HG03460 (cell line): ENCODE results near the gene ACSBG1.

Experiments
- ATAC-seq: cut with Tn5 transposase; IDR thresholded peaks from one replicate; pipeline ENCODE4 v1.9.1; 2021; ENCODE audit not compliant: unreplicated experiment

The ACSBG1 gene

GRCh38 chr15:78204351-78205309 lies 29.7 kb downstream of the ACSBG1 start:
- ATAC-seq, result no peak

- ATAC-seq, result no peak
Observed at GRCh38 chr15:78203346-78204225, 30.8 kb downstream of the ACSBG1 start.

GRCh38 chr15:78201281-78202190 lies 32.8 kb downstream of the ACSBG1 start:
- no peak for ATAC-seq

GRCh38 chr15:78200276-78200930 lies 34.0 kb downstream of the ACSBG1 start:
- ATAC-seq, result no peak

- ATAC-seq, result no peak
Observed at GRCh38 chr15:78197632-78198031, 36.7 kb downstream of the ACSBG1 start.

GRCh38 chr15:78195735-78196201 lies 38.6 kb downstream of the ACSBG1 start:
- ATAC-seq, result peak; percentile 52

GRCh38 chr15:78194568-78194925 lies 39.8 kb downstream of the ACSBG1 start:
- no peak for ATAC-seq

DNA sequence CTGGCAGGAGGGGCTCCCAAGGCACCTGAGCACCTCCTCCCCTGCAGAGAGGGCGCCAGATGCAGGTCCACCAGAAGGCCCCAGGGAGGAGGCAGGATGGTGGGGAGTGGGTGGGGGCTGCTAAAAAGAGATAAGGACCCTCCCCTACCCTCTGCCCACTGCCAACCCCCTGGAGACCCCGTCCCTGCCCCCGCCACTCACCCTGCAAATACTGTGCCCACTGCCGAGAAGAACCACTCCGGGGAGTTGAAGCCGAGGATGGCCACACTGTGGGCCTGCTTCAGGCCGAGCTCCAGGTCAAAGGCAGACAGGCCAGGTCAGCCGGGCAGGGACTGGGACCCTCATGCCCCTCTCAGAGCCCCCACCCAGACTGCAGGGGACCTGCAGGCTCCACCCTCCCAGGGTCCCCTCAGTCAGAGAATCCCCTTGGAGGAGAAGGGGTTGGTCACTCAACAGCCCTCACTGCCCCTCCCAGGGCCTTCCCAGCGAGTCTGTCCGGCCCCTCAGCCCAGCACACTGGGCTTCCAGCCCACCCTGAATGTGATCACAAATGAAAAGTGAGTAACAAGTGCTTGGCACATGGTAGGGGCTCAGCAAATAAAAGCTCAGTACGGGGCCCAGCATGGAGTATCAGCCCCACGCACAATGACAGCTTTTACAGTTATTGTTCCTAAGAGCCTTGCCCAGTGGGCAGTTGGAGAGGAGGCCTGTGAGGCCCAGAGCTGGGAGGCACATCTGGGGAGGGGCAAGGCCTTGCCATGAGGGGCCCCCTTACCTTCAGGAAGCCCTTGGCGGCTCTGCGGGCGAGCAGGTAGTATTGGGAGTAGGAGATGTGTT lies 40.4 kb downstream of the ACSBG1 start:
- no peak for ATAC-seq

- no peak for ATAC-seq
Observed at GRCh38 chr15:78192826-78193594, 41.4 kb downstream of the ACSBG1 start.

DNA sequence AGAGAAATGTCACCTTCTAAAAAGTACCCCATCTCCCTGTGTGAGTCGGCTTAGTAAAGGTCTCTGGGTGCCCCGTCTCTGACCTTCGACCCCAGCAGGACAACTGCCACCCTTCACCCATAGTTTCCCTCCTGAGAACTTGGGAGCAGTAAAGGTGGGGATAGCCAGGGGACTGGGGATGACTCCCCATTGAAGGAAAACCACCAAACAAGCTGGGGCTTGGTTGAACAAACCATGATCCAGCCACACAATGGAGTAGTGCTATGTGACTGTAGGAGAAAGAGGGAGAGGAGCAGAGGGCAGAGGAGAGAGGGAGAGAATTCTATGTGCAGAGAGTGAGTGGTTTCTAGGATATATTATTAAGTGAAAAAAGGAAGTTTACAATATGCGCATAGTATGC lies 51.5 kb downstream of the ACSBG1 start:
- no peak for ATAC-seq

GRCh38 chr15:78182336-78182700 lies 52.0 kb downstream of the ACSBG1 start:
- ATAC-seq, result no peak

- no peak for ATAC-seq
Observed at GRCh38 chr15:78179906-78180305, 54.5 kb downstream of the ACSBG1 start.

DNA sequence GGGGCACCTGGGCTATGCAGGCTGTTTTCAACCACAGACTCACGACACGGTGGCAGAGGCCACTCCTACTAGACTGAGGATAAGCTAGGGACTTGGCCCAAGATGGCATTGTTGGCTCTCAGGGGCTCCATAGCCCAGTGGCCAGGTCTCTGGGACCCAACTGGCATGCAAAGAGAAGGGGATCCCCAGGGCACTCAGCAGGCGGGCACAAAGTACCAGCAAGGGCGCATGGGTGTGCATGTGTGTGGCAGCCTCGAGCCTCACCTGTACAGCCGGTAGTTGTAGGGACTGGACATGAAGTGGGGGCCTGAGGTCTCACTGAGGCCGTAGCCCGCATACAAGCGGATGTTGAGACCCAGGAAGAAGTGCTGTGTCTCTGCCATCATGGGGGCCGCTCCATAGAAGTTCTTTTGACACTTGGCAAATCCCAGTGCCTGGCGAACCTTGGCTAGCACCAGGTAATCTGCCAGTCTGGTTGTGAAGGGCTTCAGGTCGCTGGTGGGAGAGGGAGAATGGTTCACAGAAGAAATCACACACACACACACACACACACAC lies 55.0 kb downstream of the ACSBG1 start:
- ATAC-seq, result no peak

DNA sequence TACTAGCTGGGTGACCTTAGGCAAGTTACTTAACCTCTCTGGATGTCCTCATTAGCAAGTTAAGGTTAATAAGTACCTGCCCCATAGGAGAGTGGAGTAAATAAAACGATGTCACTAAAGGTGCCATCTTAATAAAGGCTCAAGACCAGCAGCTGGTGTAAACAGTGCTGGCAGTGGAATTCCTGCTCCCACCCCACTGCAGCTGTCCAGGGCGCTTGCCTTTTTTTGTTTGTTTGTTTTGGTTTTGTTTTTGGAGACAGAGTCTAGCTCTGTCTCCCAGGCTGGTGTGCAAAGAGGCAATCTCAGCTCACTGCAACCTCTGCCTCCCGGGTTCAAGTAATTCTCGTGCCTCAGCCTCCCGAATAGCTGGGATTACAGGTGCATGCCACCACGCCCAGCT lies 56.3 kb downstream of the ACSBG1 start:
- ATAC-seq, result no peak

GRCh38 chr15:78177447-78177873 lies 56.9 kb downstream of the ACSBG1 start:
- ATAC-seq, result no peak

GRCh38 chr15:78175330-78175729 lies 59.0 kb downstream of the ACSBG1 start:
- ATAC-seq, result no peak

- no peak for ATAC-seq
Observed at GRCh38 chr15:78174401-78174800, 60.0 kb downstream of the ACSBG1 start.

GRCh38 chr15:78171864-78172472 lies 62.4 kb downstream of the ACSBG1 start:
- no peak for ATAC-seq
